HepG2 (cell line): ENCODE measurements around the gene ARFGAP3.

Experiments
- ARNTL ChIP-seq: sonication (generic); formaldehyde crosslinking; IDR thresholded peaks from 2 replicates; pipeline ENCODE4 v1.4.0; 2020; ENCODE audit warnings: mild to moderate bottlenecking, missing genetic modification reagents
- MAZ ChIP-seq, 2 experiments: sonication (generic) in 1 of 2; formaldehyde crosslinking in 1 of 2; IDR thresholded peaks; 2 replicates each; pipeline versions ENCODE4 v1.5.0 to v1.6.1; 2012 to 2020; ENCODE audit warnings: low read depth in 2 of 2, mild to moderate bottlenecking in 2 of 2, borderline replicate concordance in 1 of 2, improper control_type of control experiment in 1 of 2, low read length in 1 of 2, missing genetic modification reagents in 1 of 2, moderate library complexity in 1 of 2
- NFYC ChIP-seq: IDR thresholded peaks from 2 replicates; pipeline ENCODE4 v1.6.1; 2016; ENCODE audit warnings: missing genetic modification reagents, missing compliant biosample characterization
- PRDM10 ChIP-seq: sonication (generic); formaldehyde crosslinking; IDR thresholded peaks from 2 replicates; pipeline ENCODE4 v1.4.0; 2020; ENCODE audit warnings: low read depth, missing genetic modification reagents
- REST ChIP-seq, 2 experiments: IDR thresholded peaks; 2 replicates each; pipeline ENCODE4 v1.6.1; 2011 to 2012; ENCODE audit warnings: low read length in 2 of 2, borderline replicate concordance in 1 of 2, low read depth in 1 of 2, mild to moderate bottlenecking in 1 of 2, moderate library complexity in 1 of 2
- ZMYM3 ChIP-seq: sonication (generic); formaldehyde crosslinking; IDR thresholded peaks from 2 replicates; pipeline ENCODE4 v1.5.1; 2020; ENCODE audit warnings: mild to moderate bottlenecking, missing genetic modification reagents
- ZNF639 ChIP-seq: conservative IDR thresholded peaks from 2 replicates; pipeline ENCODE4 v1.6.1; 2018; ENCODE audit warnings: missing genetic modification reagents
- TF ChIP-seq, protein P1 (sequence below): sonication (generic); formaldehyde crosslinking; IDR thresholded peaks from 2 replicates; pipeline ENCODE4 v1.5.0; 2020; ENCODE audit warnings: mild to moderate bottlenecking, missing genetic modification reagents, moderate library complexity
- TF ChIP-seq, protein P2 (sequence below): IDR thresholded peaks from 2 replicates; pipeline ENCODE4 v1.6.1; 2018; ENCODE audit warnings: missing genetic modification reagents, mild to moderate bottlenecking, missing compliant biosample characterization

- TF ChIP-seq NFYC (CRISPR knock-in tag) (no peak), MAZ (IDR thresholded peaks at IDR 0.05; ENCODE audit: borderline replicate concordance, low read depth, low read length) (no peak), MAZ (CRISPR knock-in tag; IDR thresholded peaks at IDR 0.05; ENCODE audit: low read depth) (no peak), ZNF639 (CRISPR knock-in tag) (no peak), ARNTL (no peak), REST (IDR thresholded peaks at IDR 0.05; ENCODE audit: borderline replicate concordance in 1 of 2, low read depth in 1 of 2, low read length in 2 of 2) (no peak), ZMYM3 (CRISPR knock-in tag) (no peak), PRDM10 (CRISPR knock-in tag) (no peak)
- TF ChIP-seq, protein P1, sequence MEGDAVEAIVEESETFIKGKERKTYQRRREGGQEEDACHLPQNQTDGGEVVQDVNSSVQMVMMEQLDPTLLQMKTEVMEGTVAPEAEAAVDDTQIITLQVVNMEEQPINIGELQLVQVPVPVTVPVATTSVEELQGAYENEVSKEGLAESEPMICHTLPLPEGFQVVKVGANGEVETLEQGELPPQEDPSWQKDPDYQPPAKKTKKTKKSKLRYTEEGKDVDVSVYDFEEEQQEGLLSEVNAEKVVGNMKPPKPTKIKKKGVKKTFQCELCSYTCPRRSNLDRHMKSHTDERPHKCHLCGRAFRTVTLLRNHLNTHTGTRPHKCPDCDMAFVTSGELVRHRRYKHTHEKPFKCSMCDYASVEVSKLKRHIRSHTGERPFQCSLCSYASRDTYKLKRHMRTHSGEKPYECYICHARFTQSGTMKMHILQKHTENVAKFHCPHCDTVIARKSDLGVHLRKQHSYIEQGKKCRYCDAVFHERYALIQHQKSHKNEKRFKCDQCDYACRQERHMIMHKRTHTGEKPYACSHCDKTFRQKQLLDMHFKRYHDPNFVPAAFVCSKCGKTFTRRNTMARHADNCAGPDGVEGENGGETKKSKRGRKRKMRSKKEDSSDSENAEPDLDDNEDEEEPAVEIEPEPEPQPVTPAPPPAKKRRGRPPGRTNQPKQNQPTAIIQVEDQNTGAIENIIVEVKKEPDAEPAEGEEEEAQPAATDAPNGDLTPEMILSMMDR (CRISPR knock-in tag): no peak
- TF ChIP-seq, protein P2, sequence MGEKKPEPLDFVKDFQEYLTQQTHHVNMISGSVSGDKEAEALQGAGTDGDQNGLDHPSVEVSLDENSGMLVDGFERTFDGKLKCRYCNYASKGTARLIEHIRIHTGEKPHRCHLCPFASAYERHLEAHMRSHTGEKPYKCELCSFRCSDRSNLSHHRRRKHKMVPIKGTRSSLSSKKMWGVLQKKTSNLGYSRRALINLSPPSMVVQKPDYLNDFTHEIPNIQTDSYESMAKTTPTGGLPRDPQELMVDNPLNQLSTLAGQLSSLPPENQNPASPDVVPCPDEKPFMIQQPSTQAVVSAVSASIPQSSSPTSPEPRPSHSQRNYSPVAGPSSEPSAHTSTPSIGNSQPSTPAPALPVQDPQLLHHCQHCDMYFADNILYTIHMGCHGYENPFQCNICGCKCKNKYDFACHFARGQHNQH (CRISPR knock-in tag): no peak
Measured at GRCh38 chr22:42848941-42849550, 8.0 kb downstream of the ARFGAP3 start.
